A549 (cell line): ENCODE results near the gene CACNA1C. TPM values are rescaled to one million over a fixed set of nuclear protein-coding genes. Genes with fewer than 3 reads are reported as not detected.

Experiments
- ATAC-seq, 2 experiments: fragments of 200-7000 bp in 1 of 2; fragments of >200 bp in 1 of 2; cut with Nextera tagmentation in 1 of 2; cut with Tn5 transposase in 1 of 2; 3 replicates each; pipeline versions ENCODE4 v1.8.0 to v1.9.1; 2018 to 2020; ENCODE audit warnings: mild to moderate bottlenecking in 1 of 2, moderate library complexity in 1 of 2
- CTCF ChIA-PET: fragments of 300-600 bp; sonication (Branson Sonifier 250); formaldehyde crosslinking; extraction: SDS; loops from one replicate; lab custom pipeline; 2021; ENCODE audit warnings: antibody characterized with exemption, inconsistent platforms; lab: Yijun Ruan, JAX
- POLR2A ChIA-PET: fragments of 350-600 bp; formaldehyde crosslinking; extraction: SDS; loops from one replicate; lab custom pipeline; 2021; ENCODE audit warnings: antibody characterized with exemption, inconsistent platforms; lab: Yijun Ruan, JAX
- DNase-seq, 2 experiments: peaks; one replicate each; pipeline versions ENCODE4 v3.0.0 to v3.0.0-alpha.2; 2011 to 2016; ENCODE audit warnings: low read depth in 1 of 2, low spot score in 1 of 2
- FAIRE-seq: peaks from 2 replicates; lab custom pipeline; 2011; peaks lifted over from hg19 to GRCh38; lab: Jason Lieb, UNC
- H3K27ac ChIP-seq, 2 experiments: fragments of >200 bp; sonication (Bioruptor Twin); formaldehyde crosslinking; 3 replicates each; pipeline ENCODE4 v1.5.1; 2016 to 2017
- H3K4me1 ChIP-seq: fragments of >200 bp; sonication (Bioruptor Twin); formaldehyde crosslinking; 3 replicates; pipeline ENCODE4 v1.6.1; 2016
- H3K4me2 ChIP-seq: fragments of >200 bp; sonication (Bioruptor Twin); formaldehyde crosslinking; 3 replicates; pipeline ENCODE4 v1.6.1; 2016
- H3K4me3 ChIP-seq: fragments of >200 bp; sonication (Bioruptor Twin); formaldehyde crosslinking; 3 replicates; pipeline ENCODE4 v1.5.1; 2016
- H3K9me3 ChIP-seq: fragments of >200 bp; sonication (Bioruptor Twin); formaldehyde crosslinking; 3 replicates; pipeline ENCODE4 v1.6.1; 2016
- BHLHE40 ChIP-seq: IDR thresholded peaks from 2 replicates; pipeline ENCODE4 v1.6.1; 2012; ENCODE audit warnings: low read depth, low read length, inconsistent platforms
- CEBPB ChIP-seq, 2 experiments: fragments of >200 bp in 1 of 2; sonication (Bioruptor Twin) in 1 of 2; formaldehyde crosslinking in 1 of 2; IDR thresholded peaks; 2 replicates each; pipeline ENCODE4 v1.6.1; 2012 to 2016
- CHD2 ChIP-seq: fragments of 150-350 bp; IDR thresholded peaks from 2 replicates; pipeline ENCODE4 v1.6.1; 2014; ENCODE audit warnings: low read length; ENCODE audit not compliant: partially characterized antibody
- ELK1 ChIP-seq: fragments of 150-350 bp; IDR thresholded peaks from 2 replicates; pipeline ENCODE4 v1.6.1; 2014; ENCODE audit warnings: low read depth, mild to moderate bottlenecking, low read length
- ESRRA ChIP-seq: fragments of 150-350 bp; IDR thresholded peaks from 2 replicates; pipeline ENCODE4 v1.6.1; 2014; ENCODE audit warnings: mild to moderate bottlenecking, low read length, borderline replicate concordance
- FOXS1 ChIP-seq: fragments of 250-450 bp; sonication (Bioruptor Pico); IDR thresholded peaks from 2 replicates; pipeline ENCODE4 v1.5.0; 2020; ENCODE audit warnings: mild to moderate bottlenecking, moderate library complexity
- HDAC2 ChIP-seq: fragments of 200-600 bp; sonication (generic); IDR thresholded peaks from 2 replicates; pipeline ENCODE4 v1.6.1; 2016
- HES2 ChIP-seq: fragments of >200 bp; sonication (Bioruptor Twin); formaldehyde crosslinking; IDR thresholded peaks from 2 replicates; pipeline ENCODE4 v1.6.1; 2016
- HOXB5 ChIP-seq: fragments of 250-450 bp; sonication (Bioruptor Pico); IDR thresholded peaks from 2 replicates; pipeline ENCODE4 v1.5.0; 2020; ENCODE audit warnings: mild to moderate bottlenecking, moderate library complexity
- MAZ ChIP-seq: fragments of 150-350 bp; IDR thresholded peaks from 2 replicates; pipeline ENCODE4 v1.6.1; 2014; ENCODE audit warnings: antibody characterized with exemption, low read depth, low read length, borderline replicate concordance
- PHF8 ChIP-seq: fragments of 200-600 bp; sonication (generic); IDR thresholded peaks from 2 replicates; pipeline ENCODE4 v1.6.1; 2016; ENCODE audit warnings: low read depth, mild to moderate bottlenecking, antibody characterized with exemption, moderate library complexity, borderline replicate concordance
- POLR2A ChIP-seq: IDR thresholded peaks from 2 replicates; pipeline ENCODE4 v1.6.1; 2012; ENCODE audit warnings: mild to moderate bottlenecking, low read length
- RARB ChIP-seq: fragments of 250-450 bp; sonication (Bioruptor Pico); IDR thresholded peaks from 2 replicates; pipeline ENCODE4 v1.8.0; 2021; ENCODE audit warnings: mild to moderate bottlenecking, moderate library complexity
- REST ChIP-seq: fragments of 200-600 bp; sonication (generic); IDR thresholded peaks from 2 replicates; pipeline ENCODE4 v1.6.1; 2016; ENCODE audit warnings: antibody characterized with exemption, mild to moderate bottlenecking, moderate library complexity
- TP53 ChIP-seq: fragments of 250-450 bp; sonication (Bioruptor Pico); IDR thresholded peaks from 2 replicates; pipeline ENCODE4 v1.5.0; 2021; ENCODE audit warnings: mild to moderate bottlenecking, moderate library complexity
- USF2 ChIP-seq: fragments of 450-650 bp; IDR thresholded peaks from 2 replicates; pipeline ENCODE4 v1.6.1; 2014; ENCODE audit warnings: antibody characterized with exemption
- ZNF302 ChIP-seq: fragments of 250-450 bp; sonication (Bioruptor Pico); IDR thresholded peaks from 2 replicates; pipeline ENCODE4 v1.9.0; 2021; ENCODE audit warnings: inconsistent platforms, mild to moderate bottlenecking, moderate library complexity
- WGBS: methylation state at CpG from one replicate; pipeline ENCODE4 v1.1.6; 2017; ENCODE audit errors: missing lambda C conversion rate; 5-methylcytosine and 5-hydroxymethylcytosine counted together
- polyA plus RNA-seq, 4 experiments: library from polyadenylated mRNA; depleted of rRNA in 3 of 4; stranded (reverse); fragments of >200 nt; fragmentation: RNase III in 1 of 4; extraction: RNeasy Plus Mini Kit Qiagen cat#74134 plus additional on column Dnase treatment in 1 of 4; gene quantifications; 2 replicates in 3 of 4; 3 replicates in 1 of 4; pipeline ENCODE4 v1.2.3, GENCODE V29; 2011 to 2017
- TF ChIP-seq, protein P1 (sequence below): fragments of >200 bp; sonication (Bioruptor Twin); formaldehyde crosslinking; IDR thresholded peaks from 3 replicates; pipeline ENCODE4 v1.6.1; 2016

Gene CACNA1C
- polyA plus RNA-seq, 2 of the 4 experiments (the other 2 are of a cell fraction) = not detected

DNA sequence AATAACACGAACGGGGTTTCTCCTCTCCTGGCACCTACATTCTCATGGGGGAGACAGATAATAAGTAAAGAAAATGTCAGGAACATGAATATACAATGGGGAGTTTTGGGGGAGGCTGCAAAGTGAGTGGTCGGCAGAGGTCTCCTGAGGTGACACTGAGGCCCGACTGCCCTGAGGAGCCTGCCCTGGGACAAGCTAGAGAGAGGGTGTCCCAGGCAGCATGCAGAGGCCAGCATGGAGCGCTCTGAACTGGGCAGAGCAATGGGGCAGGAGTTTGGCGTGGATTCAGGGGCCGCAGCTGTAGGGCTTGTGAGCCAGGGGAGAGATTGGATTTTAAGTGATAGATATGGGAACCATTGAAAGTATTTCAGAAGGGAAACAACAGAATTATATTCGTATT, 320.5 kb downstream of the CACNA1C start:
- no peak for TF ChIP-seq MAZ
- no peak for TF ChIP-seq REST
- no peak for TF ChIP-seq HDAC2
- TF ChIP-seq USF2 = no peak
- TF ChIP-seq ELK1 = no peak
- no peak for TF ChIP-seq TP53 (CRISPR knock-in tag)
- TF ChIP-seq, all 56 proteins: peak for 0

GRCh38 chr12:2374092-2374906, 321.5 kb downstream of the CACNA1C start:
- POLR2A ChIA-PET = no interaction called here
- ATAC-seq (no peak), FAIRE-seq (no peak), DNase-seq (no peak)
- 20% methylated on average over 10 of the region's 10 CpGs for WGBS
- no peak for TF ChIP-seq RARB
- no peak for TF ChIP-seq ELK1
- no peak for TF ChIP-seq ESRRA
- H3K27ac ChIP-seq = no peak overlapping the region
- H3K4me1 ChIP-seq = no peaks in the 10 kb centered on the region
- CTCF ChIA-PET = no interaction called here
- H3K9me3 ChIP-seq = no peaks in the 10 kb centered on the region
- no peak overlapping the region for H3K4me2 ChIP-seq
- no peak overlapping the region for H3K4me3 ChIP-seq

More for the DNA sequence above, 320.5 kb downstream of the CACNA1C start:
- POLR2A ChIA-PET = interaction anchor here (0.6 kb wide), 1 partner anchor 14 kb away, joined by 3 read pairs; no protein-coding TSS in a partner anchor
- Histone ChIP-seq H3K4me3 (no peak overlapping the region), H3K4me1 (no peaks in the 10 kb centered on the region), H3K9me3 (no peaks in the 10 kb centered on the region), H3K27ac (no peak overlapping the region), H3K4me2 (no peak overlapping the region)
- DNase-seq (no peak), ATAC-seq (no peak), FAIRE-seq (no peak)
- 21% methylated on average over 8 of the region's 8 CpGs for WGBS
- CTCF ChIA-PET = interaction anchor here (1.7 kb wide), 1 partner anchor 21 kb away, joined by 6 read pairs; no protein-coding TSS in a partner anchor

DNA sequence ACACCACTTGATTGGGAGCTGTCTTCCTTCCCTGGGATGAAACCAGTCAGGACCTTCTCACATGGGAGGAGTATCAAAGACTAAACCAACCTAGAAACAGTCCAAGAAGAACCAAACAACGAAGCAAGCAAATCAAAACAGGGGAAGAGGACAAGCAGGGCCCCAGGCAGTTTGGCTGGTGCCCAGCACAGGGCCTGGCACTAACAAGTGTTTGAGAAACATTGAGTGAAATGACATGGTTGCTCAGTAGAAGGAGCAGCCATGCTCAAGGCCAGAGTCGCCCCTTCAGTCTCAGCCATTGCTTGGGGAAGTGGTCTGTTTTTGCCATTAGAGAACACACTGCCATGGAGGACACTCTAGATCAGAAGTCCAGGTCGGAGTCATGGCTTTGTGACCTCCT, 323.1 kb downstream of the CACNA1C start:
- ATAC-seq (no peak), DNase-seq (no peak), FAIRE-seq (no peak)
- no peak overlapping the region for H3K4me3 ChIP-seq
- TF ChIP-seq HES2 (no peak), FOXS1 (CRISPR knock-in tag) (no peak), ELK1 (no peak), HOXB5 (CRISPR knock-in tag) (no peak), POLR2A (no peak), CHD2 (no peak), ZNF302 (CRISPR knock-in tag) (no peak), PHF8 (no peak), CEBPB (IDR thresholded peaks at IDR 0.05) (no peak), BHLHE40 (no peak)
- TF ChIP-seq, protein P1, sequence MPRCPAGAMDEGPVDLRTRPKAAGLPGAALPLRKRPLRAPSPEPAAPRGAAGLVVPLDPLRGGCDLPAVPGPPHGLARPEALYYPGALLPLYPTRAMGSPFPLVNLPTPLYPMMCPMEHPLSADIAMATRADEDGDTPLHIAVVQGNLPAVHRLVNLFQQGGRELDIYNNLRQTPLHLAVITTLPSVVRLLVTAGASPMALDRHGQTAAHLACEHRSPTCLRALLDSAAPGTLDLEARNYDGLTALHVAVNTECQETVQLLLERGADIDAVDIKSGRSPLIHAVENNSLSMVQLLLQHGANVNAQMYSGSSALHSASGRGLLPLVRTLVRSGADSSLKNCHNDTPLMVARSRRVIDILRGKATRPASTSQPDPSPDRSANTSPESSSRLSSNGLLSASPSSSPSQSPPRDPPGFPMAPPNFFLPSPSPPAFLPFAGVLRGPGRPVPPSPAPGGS = no peak
- no peak overlapping the region for H3K27ac ChIP-seq
- CTCF ChIA-PET = no interaction called here
- H3K9me3 ChIP-seq = no peaks in the 10 kb centered on the region
- no peaks in the 10 kb centered on the region for H3K4me1 ChIP-seq
- POLR2A ChIA-PET = no interaction called here
- no peak overlapping the region for H3K4me2 ChIP-seq
- 0% methylated on average over 3 of the region's 3 CpGs for WGBS
